Stimulated activated CD8-positive, alpha-beta memory T cell treated with anti-CD3 and anti-CD28 coated beads, Interleukin-4, amount 100 ng/mL, for 48 hours (primary cell): Measurements from ENCODE around the gene ZNF341.

ENCODE experiments used
- DNase-seq: peaks from one replicate; pipeline ENCODE4 v3.0.0-alpha.2; 2020

ZNF341 gene

GRCh38 chr20:33828326-33828844 is 96.6 kb downstream of the ZNF341 start:
- DNase-seq = no peak

DNA sequence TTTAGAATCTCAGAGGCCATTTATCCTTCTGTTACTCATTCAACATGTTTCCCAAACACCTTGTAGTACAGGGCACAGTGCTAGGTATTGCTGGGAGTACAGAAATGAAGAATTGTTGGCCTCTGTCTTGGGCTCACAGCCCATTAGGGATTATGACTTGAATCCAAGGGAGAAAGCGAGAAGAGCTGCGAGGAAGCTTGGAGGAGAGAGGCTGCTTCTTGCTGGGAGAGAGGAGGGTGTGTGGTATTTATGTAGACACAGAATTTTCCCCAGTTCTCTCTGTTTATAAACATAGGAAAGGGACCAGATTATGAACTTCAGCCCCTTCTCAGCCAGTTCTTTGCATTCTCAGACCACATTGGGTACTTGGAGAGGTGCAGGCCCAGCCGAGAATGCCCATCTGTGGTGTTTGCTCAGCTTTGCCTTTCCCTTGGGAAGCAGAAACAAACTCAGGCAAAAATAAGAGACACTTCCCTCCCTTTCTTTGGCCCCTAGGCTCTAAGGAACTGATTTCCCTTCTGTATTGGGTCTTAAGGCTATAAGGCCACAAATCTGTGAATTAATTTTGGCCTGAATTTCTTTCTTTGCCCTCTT is 97.3 kb downstream of the ZNF341 start:
- no peak for DNase-seq

- DNase-seq = no peak
Measured at GRCh38 chr20:33829636-33830035, 97.8 kb downstream of the ZNF341 start.

DNA sequence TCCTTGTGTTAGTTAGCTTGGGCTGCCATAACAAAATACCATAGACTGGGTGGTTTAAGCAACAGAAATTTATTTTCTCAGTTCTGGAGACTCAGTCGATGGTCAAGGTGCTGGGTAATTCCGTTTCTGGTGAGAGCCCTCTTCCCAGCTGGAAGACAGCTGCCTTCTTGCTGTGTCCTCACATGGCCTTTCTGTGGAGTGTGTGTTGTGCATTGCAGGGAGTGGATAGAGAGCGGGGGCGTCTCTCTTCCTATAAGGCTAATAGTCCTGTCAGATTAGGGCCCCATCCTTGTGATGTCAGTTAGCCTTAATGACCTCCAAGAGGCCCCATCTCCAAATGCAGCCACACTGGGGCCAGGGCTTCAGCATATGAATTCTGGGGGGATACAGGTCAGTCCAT is 98.6 kb downstream of the ZNF341 start:
- DNase-seq = no peak

GRCh38 chr20:33832103-33832804 is 100.5 kb downstream of the ZNF341 start:
- no peak for DNase-seq

- no peak for DNase-seq
Measured at GRCh38 chr20:33833333-33833732, 101.5 kb downstream of the ZNF341 start.

GRCh38 chr20:33835615-33836172 is 103.9 kb downstream of the ZNF341 start:
- no peak for DNase-seq

GRCh38 chr20:33836277-33836676 is 104.5 kb downstream of the ZNF341 start:
- no peak for DNase-seq

- DNase-seq = no peak
Measured at GRCh38 chr20:33837096-33837830, 105.5 kb downstream of the ZNF341 start.

- DNase-seq = no peak
Measured at GRCh38 chr20:33838035-33838864, 106.5 kb downstream of the ZNF341 start.

GRCh38 chr20:33839591-33839990 is 107.8 kb downstream of the ZNF341 start:
- no peak for DNase-seq

GRCh38 chr20:33840160-33840559 is 108.4 kb downstream of the ZNF341 start:
- DNase-seq = no peak

DNA sequence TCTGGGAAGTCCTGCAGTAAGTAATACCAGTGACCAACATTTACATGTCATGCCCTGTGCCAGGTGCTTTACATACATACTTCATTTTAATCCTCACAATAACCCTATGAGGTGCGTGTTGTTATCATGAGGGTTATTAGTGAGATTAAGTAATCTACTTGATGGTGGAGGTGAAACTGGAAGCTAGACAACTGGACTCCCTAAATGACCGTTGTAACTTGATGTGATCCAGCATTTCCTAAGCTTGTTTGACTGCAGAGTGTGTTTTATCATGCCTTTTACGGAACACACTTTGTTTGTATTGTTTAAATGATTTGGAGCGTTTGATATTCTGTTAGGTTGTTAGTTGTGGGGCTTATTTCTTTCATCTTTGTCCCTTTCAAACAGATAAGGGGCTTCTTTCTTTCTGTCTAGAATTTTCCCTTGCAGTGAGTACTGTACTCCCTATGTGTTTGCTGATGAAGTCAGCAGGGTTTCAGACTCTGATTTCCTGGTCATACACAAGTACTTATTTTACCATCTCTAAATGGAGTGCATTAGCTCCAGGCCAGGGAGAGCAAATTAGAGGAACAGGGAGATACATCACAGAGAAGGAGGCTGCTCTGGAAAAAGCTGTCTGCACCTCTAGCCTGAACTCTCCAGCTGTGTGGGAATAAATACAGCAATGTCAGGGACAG is 109.1 kb downstream of the ZNF341 start:
- DNase-seq = no peak

- DNase-seq = no peak
Measured at GRCh38 chr20:33841436-33841799, 109.6 kb downstream of the ZNF341 start.
